ENCODE data around the gene KISS1R.
"Not testable (repeated sequence)": the region's sequence is repeated elsewhere in the genome, so short reads cannot be mapped to it uniquely, and the experiment has no call there.

The KISS1R gene

GRCh38 chr19:885536-886224 is 31.5 kb upstream of the KISS1R start:
- H3K4me1 ChIP-seq (ENCODE audit: control insufficient read depth, insufficient read depth, low read length) = no peaks in the 10 kb centered on the region
- no peak overlapping the region for H3K27ac ChIP-seq (ENCODE audit: low read depth, low read length)
- H3K27me3 ChIP-seq (ENCODE audit: control insufficient read depth, insufficient read depth, low read length) = no peaks in the 10 kb centered on the region
- no peak overlapping the region for H3K9ac ChIP-seq (ENCODE audit: low read length)
- peaks cover 24% of the 10 kb centered on the region for H3K36me3 ChIP-seq (ENCODE audit: control insufficient read depth, insufficient read depth, low read length)
- no peak overlapping the region for H3K4me3 ChIP-seq (ENCODE audit: low read length)

DNA sequence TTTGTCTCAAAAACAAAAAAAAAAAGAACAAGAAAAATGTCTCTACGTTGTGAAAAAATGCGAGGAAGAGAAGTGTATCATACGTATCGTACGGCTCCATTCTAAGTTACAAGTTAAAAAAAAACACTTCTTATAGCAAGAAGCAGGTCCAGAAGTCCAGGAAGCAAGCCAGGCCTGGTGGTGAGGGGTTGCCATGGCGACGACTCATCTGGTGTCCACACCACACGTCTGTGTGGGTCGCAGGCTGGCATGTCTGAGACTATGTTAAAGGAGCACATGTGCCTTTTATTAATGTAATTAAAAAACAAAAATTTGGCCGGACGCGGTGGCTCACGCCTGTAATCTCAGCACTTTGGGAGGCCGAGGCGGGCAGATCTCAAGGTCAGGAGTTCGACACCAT is 30.1 kb upstream of the KISS1R start:
- Histone ChIP-seq H3K4me1 (ENCODE audit: control insufficient read depth, insufficient read depth, low read length) (no peaks in the 10 kb centered on the region), H3K27ac (ENCODE audit: low read depth, low read length) (no peak overlapping the region), H3K9ac (ENCODE audit: low read length) (no peak overlapping the region), H3K27me3 (ENCODE audit: control insufficient read depth, insufficient read depth, low read length) (no peaks in the 10 kb centered on the region), H3K36me3 (ENCODE audit: control insufficient read depth, insufficient read depth, low read length) (peaks cover 18% of the 10 kb centered on the region), H3K4me3 (ENCODE audit: low read length) (no peak overlapping the region)

DNA sequence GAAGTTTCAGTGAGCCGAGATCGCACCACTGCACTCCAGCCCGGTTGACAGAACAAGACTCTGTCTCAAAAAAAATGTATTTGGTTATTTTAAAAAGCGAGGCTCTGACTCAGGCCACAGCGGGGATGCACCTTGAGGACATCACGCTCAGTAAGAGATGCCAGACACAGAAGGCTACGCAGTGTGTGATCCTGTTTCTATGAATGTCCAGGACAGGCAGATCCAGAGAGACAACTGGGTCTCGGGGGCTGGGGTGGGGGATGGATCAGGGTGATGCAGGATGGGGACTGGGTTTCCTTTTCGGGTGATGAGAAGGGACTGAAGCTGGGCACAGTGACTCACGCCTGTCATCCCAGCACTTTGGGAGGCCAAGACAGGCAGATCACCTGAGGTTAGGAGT is 29.5 kb upstream of the KISS1R start:
- Histone ChIP-seq H3K27me3 (ENCODE audit: control insufficient read depth, insufficient read depth, low read length) (no peaks in the 10 kb centered on the region), H3K27ac (ENCODE audit: low read depth, low read length) (no peak overlapping the region), H3K36me3 (ENCODE audit: control insufficient read depth, insufficient read depth, low read length) (peaks cover 17% of the 10 kb centered on the region), H3K9ac (ENCODE audit: low read length) (no peak overlapping the region), H3K4me1 (ENCODE audit: control insufficient read depth, insufficient read depth, low read length) (no peaks in the 10 kb centered on the region), H3K4me3 (ENCODE audit: low read length) (no peak overlapping the region)

GRCh38 chr19:888581-889385 is 28.4 kb upstream of the KISS1R start:
- H3K27ac ChIP-seq (ENCODE audit: low read depth, low read length) = no peak overlapping the region
- no peaks in the 10 kb centered on the region for H3K27me3 ChIP-seq (ENCODE audit: control insufficient read depth, insufficient read depth, low read length)
- peaks cover 11% of the 10 kb centered on the region for H3K36me3 ChIP-seq (ENCODE audit: control insufficient read depth, insufficient read depth, low read length)
- no peaks in the 10 kb centered on the region for H3K4me1 ChIP-seq (ENCODE audit: control insufficient read depth, insufficient read depth, low read length)
- no peak overlapping the region for H3K4me3 ChIP-seq (ENCODE audit: low read length)
- no peak overlapping the region for H3K9ac ChIP-seq (ENCODE audit: low read length)

DNA sequence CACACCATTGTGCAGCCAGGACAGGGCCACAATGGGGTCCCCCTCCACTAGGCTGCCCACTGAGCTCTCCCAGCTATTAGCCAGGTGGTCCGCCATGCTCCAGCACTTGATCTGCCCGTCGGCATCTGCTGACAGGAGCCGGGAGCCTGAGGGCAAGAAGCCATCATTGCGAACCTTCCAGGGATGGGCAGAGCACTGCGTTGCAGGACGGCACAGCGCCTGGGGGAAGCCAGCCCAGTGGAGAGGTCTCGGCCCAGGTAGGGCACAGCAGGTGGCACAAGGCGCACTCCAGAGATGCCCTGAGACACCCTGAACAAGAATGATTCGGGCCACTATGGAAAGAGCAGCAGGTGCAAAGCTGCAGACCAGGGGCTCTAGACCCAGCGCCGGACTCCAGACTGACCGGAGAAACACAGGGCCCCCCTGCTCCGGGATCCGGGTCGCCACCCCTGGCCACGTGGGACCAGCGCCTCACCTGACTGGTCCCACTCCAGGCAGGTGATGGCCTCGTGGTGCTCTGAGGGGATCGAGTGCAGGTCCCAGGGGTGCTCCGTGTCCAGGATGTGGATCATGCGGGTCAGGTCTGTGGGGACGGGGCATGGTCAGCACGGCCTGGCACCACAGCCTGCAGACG is 27.4 kb upstream of the KISS1R start:
- Histone ChIP-seq H3K27me3 (ENCODE audit: control insufficient read depth, insufficient read depth, low read length) (no peaks in the 10 kb centered on the region), H3K27ac (ENCODE audit: low read depth, low read length) (no peak overlapping the region), H3K36me3 (ENCODE audit: control insufficient read depth, insufficient read depth, low read length) (peaks cover 10% of the 10 kb centered on the region), H3K4me1 (ENCODE audit: control insufficient read depth, insufficient read depth, low read length) (no peaks in the 10 kb centered on the region), H3K9ac (ENCODE audit: low read length) (no peak overlapping the region), H3K4me3 (ENCODE audit: low read length) (no peak overlapping the region)

DNA sequence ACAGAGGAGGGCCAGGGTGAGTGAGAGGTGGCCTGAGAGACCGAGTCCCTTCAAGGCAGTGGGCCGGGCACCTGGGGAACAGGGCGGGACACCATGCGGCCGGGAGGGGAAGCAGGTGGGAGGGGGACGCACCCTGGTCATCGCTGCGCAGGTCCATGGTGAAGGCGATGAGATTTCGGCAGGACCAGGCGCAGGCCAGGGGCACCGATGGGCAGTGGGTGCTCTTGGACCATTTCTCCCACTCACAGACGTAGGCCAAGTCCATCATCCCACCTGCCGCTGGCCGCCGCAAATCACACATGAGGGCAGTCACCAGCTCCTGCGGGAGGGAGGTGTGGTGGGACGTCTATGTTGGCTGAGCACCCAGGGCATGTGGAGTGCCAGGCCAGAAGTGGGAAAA is 26.3 kb upstream of the KISS1R start:
- no peaks in the 10 kb centered on the region for H3K4me1 ChIP-seq (ENCODE audit: control insufficient read depth, insufficient read depth, low read length)
- H3K27me3 ChIP-seq (ENCODE audit: control insufficient read depth, insufficient read depth, low read length) = no peaks in the 10 kb centered on the region
- no peak overlapping the region for H3K27ac ChIP-seq (ENCODE audit: low read depth, low read length)
- H3K36me3 ChIP-seq (ENCODE audit: control insufficient read depth, insufficient read depth, low read length) = peaks cover 6% of the 10 kb centered on the region
- H3K4me3 ChIP-seq (ENCODE audit: low read length) = no peak overlapping the region
- H3K9ac ChIP-seq (ENCODE audit: low read length) = no peak overlapping the region

DNA sequence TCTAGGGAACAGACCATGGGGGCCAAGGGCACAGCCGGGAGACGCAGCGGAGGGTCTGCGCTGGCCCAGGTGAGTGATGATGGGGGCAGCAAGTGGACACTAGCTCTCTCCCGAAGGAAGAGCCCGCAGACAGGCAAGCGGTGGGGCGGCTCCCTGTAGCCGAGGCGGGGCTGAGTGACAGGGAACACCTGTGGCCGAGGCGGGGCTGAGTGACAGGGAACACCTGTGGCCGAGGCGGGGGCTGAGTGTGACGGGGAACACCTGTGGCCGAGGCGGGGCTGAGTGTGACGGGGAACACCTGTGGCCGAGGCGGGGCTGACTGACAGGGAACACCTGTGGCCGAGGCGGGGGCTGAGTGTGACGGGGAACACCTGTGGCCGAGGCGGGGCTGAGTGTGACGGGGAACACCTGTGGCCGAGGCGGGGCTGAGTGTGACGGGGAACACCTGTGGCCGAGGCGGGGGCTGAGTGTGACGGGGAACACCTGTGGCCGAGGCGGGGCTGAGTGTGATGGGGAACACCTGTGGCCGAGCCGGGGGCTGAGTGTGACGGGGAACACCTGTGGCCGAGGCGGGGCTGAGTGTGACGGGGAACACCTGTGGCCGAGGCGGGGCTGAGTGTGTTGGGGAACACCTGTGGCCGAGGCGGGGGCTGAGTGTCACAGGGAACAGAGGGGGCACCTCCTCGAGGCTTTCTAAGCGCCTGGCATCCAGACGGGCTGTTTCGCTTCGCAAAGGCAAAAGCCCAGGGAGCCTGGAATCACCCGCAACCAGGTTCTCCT is 25.5 kb upstream of the KISS1R start:
- not testable (repeated sequence) for H3K36me3 ChIP-seq (ENCODE audit: control insufficient read depth, insufficient read depth, low read length); H3K27me3 ChIP-seq (ENCODE audit: control insufficient read depth, insufficient read depth, low read length); H3K4me1 ChIP-seq (ENCODE audit: control insufficient read depth, insufficient read depth, low read length); H3K27ac ChIP-seq (ENCODE audit: low read depth, low read length)
- Histone ChIP-seq H3K4me3 (ENCODE audit: low read length) (peak overlapping the region; percentile 73), H3K9ac (ENCODE audit: low read length) (peak overlapping the region; percentile 56)

DNA sequence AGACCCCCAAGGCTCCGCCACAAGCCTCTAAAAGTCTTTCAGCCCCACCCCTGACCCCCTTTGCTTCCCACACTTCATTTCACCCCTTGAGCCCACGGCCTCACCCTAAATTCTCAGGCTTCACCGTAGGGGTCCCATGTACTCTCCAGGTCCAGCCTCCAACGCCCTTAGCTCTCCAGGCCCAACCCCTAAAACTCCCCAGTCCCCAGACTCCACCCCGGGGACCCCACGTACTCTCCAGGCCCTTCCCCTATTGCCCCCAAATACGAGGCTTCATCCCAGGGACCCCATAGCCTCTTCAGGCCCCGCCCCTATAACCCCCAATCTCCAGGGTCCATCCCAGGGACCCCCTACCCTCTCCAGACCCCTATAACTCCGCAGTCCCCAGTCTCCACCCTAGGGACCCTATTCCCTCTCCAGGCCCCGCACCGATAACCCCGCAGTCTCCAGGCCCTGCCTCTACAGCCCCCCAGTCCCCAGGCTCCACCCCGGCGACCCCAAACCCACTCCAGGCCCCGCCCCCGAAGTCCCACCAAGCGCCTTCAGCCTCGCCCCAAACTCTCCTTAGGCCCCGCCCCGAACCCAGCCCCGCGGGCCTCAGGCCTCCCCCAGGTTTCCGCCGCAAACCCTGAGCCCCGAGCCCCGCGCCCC is 24.8 kb upstream of the KISS1R start:
- Histone ChIP-seq H3K27me3 (ENCODE audit: control insufficient read depth, insufficient read depth, low read length) (no peaks in the 10 kb centered on the region), H3K36me3 (ENCODE audit: control insufficient read depth, insufficient read depth, low read length) (peaks cover 6% of the 10 kb centered on the region), H3K9ac (ENCODE audit: low read length) (peak overlapping the region; percentile 56), H3K4me3 (ENCODE audit: low read length) (peak overlapping the region; percentile 73), H3K27ac (ENCODE audit: low read depth, low read length) (peak overlapping the region; percentile 97), H3K4me1 (ENCODE audit: control insufficient read depth, insufficient read depth, low read length) (no peaks in the 10 kb centered on the region)

- H3K4me3 ChIP-seq (ENCODE audit: low read length) = peak within 1 kb of the TSS; percentile 78
- peak within 1 kb of the TSS; percentile 97 for H3K27ac ChIP-seq (ENCODE audit: low read depth, low read length)
- peak within 1 kb of the TSS; percentile 56 for H3K9ac ChIP-seq (ENCODE audit: low read length)
- no peaks in the 10 kb centered on the region for H3K4me1 ChIP-seq (ENCODE audit: control insufficient read depth, insufficient read depth, low read length)
- no peaks in the 10 kb centered on the region for H3K27me3 ChIP-seq (ENCODE audit: control insufficient read depth, insufficient read depth, low read length)
- peaks cover 6% of the 10 kb centered on the region for H3K36me3 ChIP-seq (ENCODE audit: control insufficient read depth, insufficient read depth, low read length)
These were observed 24.0 kb upstream of the KISS1R start, which contains the start of the genes MED16 and RNU6-9 for GRCh38 chr19:892894-893689. Gene MED16 (minus strand): TSS chr19:893187. CDS start chr19:891131, 2,056 bp downstream. Gene RNU6-9 (plus strand): TSS chr19:893484.

GRCh38 chr19:896434-896833 is 20.7 kb upstream of the KISS1R start:
- no peaks in the 10 kb centered on the region for H3K4me1 ChIP-seq (ENCODE audit: control insufficient read depth, insufficient read depth, low read length)
- no peaks in the 10 kb centered on the region for H3K27me3 ChIP-seq (ENCODE audit: control insufficient read depth, insufficient read depth, low read length)
- no peaks in the 10 kb centered on the region for H3K36me3 ChIP-seq (ENCODE audit: control insufficient read depth, insufficient read depth, low read length)
- no peak overlapping the region for H3K4me3 ChIP-seq (ENCODE audit: low read length)
- H3K9ac ChIP-seq (ENCODE audit: low read length) = no peak overlapping the region
- H3K27ac ChIP-seq (ENCODE audit: low read depth, low read length) = no peak overlapping the region

- Histone ChIP-seq H3K4me1 (ENCODE audit: control insufficient read depth, insufficient read depth, low read length) (no peaks in the 10 kb centered on the region), H3K4me3 (ENCODE audit: low read length) (no peak overlapping the region), H3K27ac (ENCODE audit: low read depth, low read length) (no peak overlapping the region), H3K9ac (ENCODE audit: low read length) (no peak overlapping the region), H3K36me3 (ENCODE audit: control insufficient read depth, insufficient read depth, low read length) (peaks cover 3% of the 10 kb centered on the region), H3K27me3 (ENCODE audit: control insufficient read depth, insufficient read depth, low read length) (no peaks in the 10 kb centered on the region)
These were observed 20.1 kb upstream of the KISS1R start for GRCh38 chr19:896999-897398.
